Right ventricle myocardium superior (tissue), 1 donor: Measurements from ENCODE around the gene CAMK1D. TPM values are rescaled to one million over a fixed set of nuclear protein-coding genes. Genes with fewer than 3 reads are reported as not detected.
A peak's percentile ranks its signal among the peaks of the same experiment; 100 is the strongest.
"Not testable (repeated sequence)": the region's sequence is repeated elsewhere in the genome, so short reads cannot be mapped to it uniquely, and the experiment has no call there.

ENCODE experiments used
- ATAC-seq: fragments of 200-7000 bp; cut with Tn5 transposase; one replicate; pipeline ENCODE4 v1.9.1; 2020; ENCODE audit warnings: mild to moderate bottlenecking; ENCODE audit not compliant: poor library complexity
- DNase-seq: peaks from one replicate; pipeline ENCODE4 v3.0.0-alpha.2; 2020
- intact Hi-C: fragments of 100-400 bp; cut with DNase I; formaldehyde crosslinking; loops from one replicate; pipeline ENCODE4 v1.11.2; 2022
- total RNA-seq: library from RNA; stranded (reverse); fragmentation: NEBNext Ultra II Directional; extraction: Animal tissue kit (Norgen Biotek cat#: 25700); gene quantifications from one replicate; pipeline ENCODE4 v1.2.1, GENCODE V29; 2021
- donor health status: DM: no; HTN: yes; CAD: no; lungs with severe emphysema.

CAMK1D gene
- total RNA-seq, 1 donor from 2014 or later: 6.5 TPM

- intact Hi-C loops: no loop called here
- DNase-seq (no peak), ATAC-seq (no peak)
Measured at GRCh38 chr10:12337453-12338372, 11.6 kb upstream of the CAMK1D start.

DNA sequence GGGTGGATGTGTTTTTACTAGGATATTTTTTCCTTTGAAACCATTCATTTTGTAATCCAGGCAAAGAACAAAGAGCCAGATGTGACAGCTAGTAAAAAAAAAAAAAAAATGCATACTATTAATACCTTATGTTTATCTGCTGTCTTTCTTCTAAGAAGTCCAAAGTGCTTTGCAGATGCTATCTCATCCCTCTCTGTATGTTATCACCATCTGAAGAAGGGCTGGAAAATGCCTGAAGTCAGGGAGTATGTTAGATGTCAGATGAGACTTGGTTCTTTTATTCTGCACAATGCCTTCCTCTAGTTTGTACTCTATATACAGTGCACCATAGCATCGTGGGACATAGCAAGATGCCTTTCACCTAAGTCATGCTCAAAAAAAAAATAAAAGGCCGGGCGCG lies 10.4 kb upstream of the CAMK1D start:
- intact Hi-C loops: no loop called here
- DNase-seq (no peak), ATAC-seq (no peak)

- ATAC-seq (no peak), DNase-seq (no peak)
- intact Hi-C loops: no loop called here
Measured at GRCh38 chr10:12340371-12340770, 9.0 kb upstream of the CAMK1D start.

DNA sequence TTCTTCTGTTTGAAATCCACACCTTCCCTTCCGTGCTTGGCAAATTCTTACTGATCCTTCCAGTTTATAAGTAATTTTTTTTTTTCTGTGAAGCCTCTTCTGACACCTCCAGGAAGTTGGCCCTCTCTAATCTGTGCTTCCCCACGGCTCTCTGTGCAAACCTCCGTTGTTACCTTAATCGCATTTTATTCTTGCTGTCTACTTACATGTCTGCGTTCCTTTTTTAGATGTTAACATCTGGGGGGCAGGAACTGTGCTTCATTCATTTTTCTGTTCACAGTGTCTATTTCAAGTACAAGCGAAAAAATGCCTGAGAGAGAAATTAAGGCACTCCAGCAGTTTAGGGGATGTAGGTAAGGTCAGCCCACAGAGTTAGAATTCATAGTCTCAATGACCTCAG lies 8.4 kb upstream of the CAMK1D start:
- no peak for DNase-seq
- no peak for ATAC-seq
- intact Hi-C loops: no loop called here

DNA sequence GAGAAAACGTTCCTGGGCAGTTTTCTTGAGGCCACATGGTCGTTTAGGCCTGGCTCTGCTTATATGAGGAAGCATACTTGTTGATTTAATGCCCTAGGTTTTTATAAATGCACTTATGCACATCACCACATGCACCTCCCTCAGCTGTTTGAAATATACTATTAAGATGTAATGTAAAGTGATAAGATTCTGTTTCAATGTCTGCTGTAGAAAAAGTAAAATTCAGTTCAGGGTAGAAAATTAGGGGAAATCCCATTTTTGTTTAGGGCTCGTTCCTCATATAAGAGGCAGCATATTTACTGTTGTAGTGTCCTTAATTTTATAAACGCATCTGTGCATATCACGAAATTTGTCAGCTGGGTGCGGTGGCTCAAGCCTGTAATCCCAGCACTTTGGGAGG lies 7.8 kb upstream of the CAMK1D start:
- no peak for ATAC-seq
- intact Hi-C loops: no loop called here

GRCh38 chr10:12344375-12345110 lies 4.8 kb upstream of the CAMK1D start:
- intact Hi-C loops: no loop called here
- no peak for DNase-seq
- ATAC-seq: no peak

More for the DNA sequence above, 7.8 kb upstream of the CAMK1D start:
- DNase-seq: no peak

- DNase-seq: no peak
- intact Hi-C loops: no loop called here
- ATAC-seq: no peak
Measured at GRCh38 chr10:12346707-12347106, 2.6 kb upstream of the CAMK1D start.

- DNase-seq (no peak), ATAC-seq (no peak)
- intact Hi-C loops: no loop called here
Measured at GRCh38 chr10:12348294-12348869, 965 bp upstream of the CAMK1D start.

DNA sequence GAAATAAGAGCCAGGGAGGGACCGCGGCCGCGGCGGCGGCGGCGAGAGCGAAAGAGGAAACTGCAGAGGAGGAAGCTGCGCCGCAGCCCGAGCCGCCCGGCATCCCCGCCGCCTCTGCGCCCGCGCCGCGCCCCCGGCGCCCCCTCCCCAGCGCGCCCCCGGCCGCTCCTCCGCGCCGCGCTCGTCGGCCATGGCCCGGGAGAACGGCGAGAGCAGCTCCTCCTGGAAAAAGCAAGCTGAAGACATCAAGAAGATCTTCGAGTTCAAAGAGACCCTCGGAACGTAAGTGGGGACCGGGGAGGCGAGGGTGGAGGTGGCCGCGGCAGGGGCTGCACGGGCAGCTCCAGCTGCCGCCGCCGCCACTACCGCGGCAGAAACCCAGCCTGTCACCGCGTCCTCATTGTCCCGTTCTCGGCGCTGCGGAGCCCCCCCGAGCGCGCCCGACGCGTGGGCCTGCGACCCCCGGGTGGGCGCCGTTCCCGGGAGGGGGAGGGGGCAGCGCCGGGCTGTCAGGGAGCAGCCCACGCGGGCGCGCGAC lies 351 bp downstream of the CAMK1D start:
- peak; percentile 58 for DNase-seq
- no peak for ATAC-seq
- intact Hi-C loops: no loop called here

- intact Hi-C loops: no loop called here
- ATAC-seq (peak; percentile 46), DNase-seq (peak; percentile 61)
Measured at GRCh38 chr10:12350167-12350872, 973 bp downstream of the CAMK1D start.

DNA sequence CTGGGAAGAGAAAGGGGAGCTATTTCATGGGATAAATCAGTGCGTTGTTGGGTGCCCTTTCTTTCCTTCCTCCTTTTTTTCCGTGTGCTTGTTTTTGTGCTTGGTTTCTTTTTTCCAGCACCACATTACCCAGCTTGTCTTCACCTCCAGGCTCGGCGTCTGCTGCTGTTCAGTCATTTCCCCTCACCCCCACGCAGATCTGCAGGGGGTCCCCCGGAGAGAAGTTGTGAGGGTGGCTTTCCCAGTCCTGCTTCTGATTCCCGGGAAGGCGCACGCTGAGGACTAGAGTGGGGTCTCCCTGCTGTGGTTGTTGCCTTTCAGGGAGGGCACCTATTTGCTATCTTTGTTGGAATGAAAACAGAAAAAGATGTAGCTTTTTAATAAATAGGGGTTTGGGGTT lies 1.6 kb downstream of the CAMK1D start:
- intact Hi-C loops: no loop called here
- no peak for DNase-seq

DNA sequence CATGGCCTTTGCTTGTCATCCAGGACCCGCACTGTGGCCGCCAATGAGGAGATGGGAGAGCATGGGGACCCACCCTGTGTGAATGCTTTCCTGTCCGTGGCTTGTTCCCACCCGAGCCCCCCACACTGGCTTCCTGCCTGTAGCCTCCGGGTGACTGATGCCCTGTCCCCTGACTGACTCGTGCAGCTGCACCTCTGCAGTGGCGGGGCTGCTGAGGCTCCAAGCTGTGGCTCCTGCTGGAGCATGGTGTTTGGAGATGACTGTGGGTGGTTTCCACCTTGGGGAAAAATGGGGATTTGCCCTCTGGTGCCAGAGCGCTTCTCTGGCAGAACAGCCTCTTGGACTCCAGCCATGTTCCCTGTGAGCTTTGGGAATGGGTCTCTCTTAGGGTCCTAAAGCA lies 2.1 kb downstream of the CAMK1D start:
- DNase-seq (no peak), ATAC-seq (no peak)
- intact Hi-C loops: no loop called here

More for the DNA sequence above, 1.6 kb downstream of the CAMK1D start:
- ATAC-seq: no peak

DNA sequence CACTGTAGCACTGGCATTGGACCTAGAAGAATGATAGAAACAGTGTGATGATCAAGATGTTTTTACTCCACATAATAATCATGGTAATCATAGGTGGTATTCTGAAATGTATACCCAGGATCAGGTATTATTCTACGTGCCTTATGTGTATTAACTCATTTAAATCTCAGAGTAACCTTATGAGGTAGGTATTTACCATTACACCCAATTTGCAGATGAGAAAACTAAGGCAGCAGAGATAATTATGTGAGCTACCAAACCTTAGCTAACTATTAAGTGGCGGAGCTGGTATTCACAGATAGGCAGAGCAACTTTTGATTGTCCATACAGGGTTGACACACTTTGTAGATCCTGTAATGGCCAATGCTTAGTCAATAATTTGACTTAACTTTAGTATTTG lies 2.5 kb downstream of the CAMK1D start:
- ATAC-seq (no peak), DNase-seq (no peak)
- intact Hi-C loops: no loop called here

- intact Hi-C loops: no loop called here
- ATAC-seq (no peak), DNase-seq (no peak)
Measured at GRCh38 chr10:12353399-12354242, 4.3 kb downstream of the CAMK1D start.

DNA sequence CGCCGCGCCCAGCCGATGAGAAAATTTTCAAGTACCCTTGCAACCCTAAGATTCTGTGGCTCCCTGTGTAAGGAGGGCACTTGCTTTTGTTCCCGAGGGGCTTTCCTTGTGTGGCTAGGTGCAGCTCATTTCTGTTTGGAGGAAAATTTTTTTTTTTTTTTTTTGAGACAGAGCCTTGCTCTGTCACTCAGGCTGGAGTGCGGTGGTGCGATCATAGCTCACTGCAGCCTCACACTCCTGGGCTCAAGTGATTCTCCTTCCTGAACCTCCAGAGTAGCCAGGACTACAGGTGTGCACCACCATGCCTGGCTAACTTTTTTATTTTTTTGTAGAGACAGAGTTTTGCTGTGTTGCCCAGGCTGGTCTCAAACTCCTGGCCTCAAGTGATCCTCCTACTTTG lies 5.3 kb downstream of the CAMK1D start:
- ATAC-seq, DNase-seq, intact Hi-C loops: not testable (repeated sequence)

DNA sequence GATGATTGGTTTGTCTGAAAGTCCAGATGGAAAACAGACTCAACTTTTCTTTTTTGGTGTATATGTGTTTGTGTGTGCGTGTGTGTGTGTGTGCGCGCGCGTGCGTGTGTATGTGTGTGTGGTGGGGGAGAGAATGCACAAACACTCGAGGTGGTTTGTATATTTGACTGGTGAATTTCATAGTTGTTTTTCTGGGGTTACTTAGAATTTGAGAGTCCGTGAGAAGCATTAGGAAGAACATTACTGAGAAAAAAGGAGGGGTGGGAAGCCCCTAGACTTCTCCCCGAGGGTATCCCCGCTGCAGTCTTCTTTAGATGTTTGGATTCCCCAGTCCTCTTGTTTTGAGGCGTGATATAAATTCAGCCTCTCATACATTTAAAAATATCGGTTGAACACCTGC lies 6.0 kb downstream of the CAMK1D start:
- ATAC-seq (no peak), DNase-seq (no peak)
- intact Hi-C loops: no loop called here

DNA sequence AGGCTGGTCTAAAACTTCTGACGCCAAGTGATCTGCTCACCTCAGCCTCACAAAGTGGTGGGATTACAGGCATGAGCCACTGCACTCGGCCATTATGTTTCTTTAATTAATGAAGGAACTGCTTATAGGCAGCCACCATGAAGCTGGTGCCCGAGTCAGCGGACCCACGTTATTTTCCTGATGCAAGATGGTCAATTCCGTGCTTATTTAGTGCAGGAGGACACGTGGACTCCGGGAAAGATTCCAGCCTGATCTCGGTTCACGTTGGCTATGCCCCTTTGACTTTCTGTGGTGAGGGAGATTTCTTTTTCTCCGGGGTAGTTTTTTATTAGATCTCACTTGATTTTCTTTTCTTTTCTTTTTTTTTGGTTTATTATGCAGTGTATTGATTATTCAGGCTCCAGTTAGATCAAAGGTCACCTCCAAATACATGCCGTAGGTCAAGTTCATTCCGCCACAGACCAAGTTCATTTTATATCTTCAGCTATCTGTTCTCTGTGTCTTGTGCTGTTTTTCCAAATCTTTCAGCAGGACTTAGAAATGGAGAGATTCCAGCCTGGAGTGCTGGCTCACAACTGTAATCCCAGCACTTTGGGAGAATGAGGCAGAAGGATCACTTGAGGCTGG lies 8.3 kb downstream of the CAMK1D start:
- DNase-seq (no peak), ATAC-seq (no peak)
- intact Hi-C loops: no loop called here
